Activated CD4-positive, alpha-beta T cell treated with anti-CD3 and anti-CD28 coated beads, Interleukin-2, Interleukin-4, amounts not matched to agents 100 ng/mL and 50 ng/mL, durations not matched to agents 16 hours and 8 hours (primary cell): ENCODE data around the gene PLCB2.
A peak's percentile ranks its signal among the peaks of the same experiment; 100 is the strongest.

Experiments
- DNase-seq: peaks from one replicate; pipeline ENCODE4 v3.0.0-alpha.2; 2020; ENCODE audit warnings: low spot score

PLCB2 gene

DNA sequence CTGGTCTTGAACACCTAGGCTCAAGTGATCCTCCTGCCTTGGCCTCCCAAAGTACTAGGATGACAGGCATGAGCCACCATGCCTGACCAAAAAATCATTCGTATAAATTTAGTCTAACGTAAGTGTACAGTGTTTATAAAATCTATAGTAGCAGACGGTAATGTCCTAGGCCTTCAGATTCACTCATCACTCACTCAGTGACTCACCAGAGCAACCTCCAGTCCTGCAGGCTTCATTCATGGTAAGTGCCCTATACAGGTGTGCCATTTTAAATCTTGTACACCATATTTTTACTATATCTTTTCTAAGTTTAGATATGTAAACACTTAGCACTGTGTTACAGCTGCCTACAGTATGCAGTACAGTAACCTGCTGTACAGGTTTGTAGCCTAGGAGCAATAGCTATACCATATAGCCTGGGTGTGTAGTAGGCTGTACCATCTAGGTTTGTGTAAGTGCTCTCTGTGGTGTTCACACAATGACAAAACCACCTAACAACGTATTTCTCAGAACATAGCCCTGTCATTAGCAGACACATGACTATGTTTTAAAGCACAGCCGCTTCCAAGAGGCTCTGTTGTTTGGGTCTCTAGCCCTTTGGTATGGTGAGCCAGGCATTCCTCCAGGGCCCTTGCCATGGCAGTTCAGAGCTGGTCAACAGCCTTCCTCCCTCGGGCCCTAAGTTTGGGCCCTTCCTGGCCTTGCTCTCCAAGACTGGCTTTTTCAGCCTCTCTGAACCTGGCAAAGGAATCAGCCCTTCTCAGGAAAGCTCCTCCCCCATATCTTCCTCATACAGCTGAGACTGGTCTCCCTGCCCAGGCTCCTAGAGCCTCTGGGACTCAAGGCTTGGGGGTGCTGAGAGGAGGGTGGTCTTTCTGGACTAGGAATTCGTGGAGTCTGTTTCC lies 34.9 kb upstream of the PLCB2 start:
- no peak for DNase-seq

- DNase-seq: no peak
Observed at GRCh38 chr15:40340740-40341400, 33.1 kb upstream of the PLCB2 start, which contains the start of gene CCDC9B. Gene CCDC9B, minus strand, starts transcription at chr15:40340939. Its CDS starts 120 bp downstream, at chr15:40340819.

GRCh38 chr15:40340038-40340739 lies 32.5 kb upstream of the PLCB2 start:
- DNase-seq: no peak

- DNase-seq: no peak
Observed at GRCh38 chr15:40339621-40339945, 31.8 kb upstream of the PLCB2 start.

DNA sequence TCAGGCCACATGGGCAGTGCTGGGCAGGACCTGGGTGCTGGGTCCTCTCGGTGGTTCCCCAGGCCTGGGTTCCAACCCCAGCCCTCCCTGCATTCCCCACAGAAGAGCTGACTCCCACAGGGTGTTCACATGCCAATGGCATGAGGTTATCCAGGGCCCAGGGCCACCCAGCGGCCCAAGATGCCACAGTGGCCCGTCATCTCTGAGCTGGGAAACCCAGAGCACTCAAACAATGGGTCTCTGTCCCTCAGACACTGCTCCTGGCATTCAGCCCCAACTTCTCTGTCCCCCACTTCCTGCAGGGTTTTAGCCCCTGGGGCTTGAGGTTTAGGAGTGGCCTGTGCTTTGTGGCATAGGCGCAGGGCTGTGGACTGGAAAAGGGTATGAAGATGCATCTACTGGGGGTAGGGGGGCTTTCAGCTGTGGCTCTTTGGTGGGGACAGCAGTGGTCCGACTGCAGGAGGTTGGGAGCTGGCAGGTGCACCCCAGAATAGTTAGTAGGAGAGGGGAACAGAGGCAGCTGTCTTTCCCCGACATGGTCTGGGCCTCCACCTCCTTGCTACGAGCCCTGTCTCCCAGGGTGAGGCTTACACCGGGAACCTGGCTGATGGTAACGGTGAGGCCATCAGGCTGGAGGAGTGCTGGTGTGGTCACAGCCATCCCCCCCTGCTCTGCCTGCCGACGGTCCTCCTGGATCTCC lies 31.3 kb upstream of the PLCB2 start:
- DNase-seq: no peak

- DNase-seq: peak; percentile 77
Observed at GRCh38 chr15:40338041-40338657, 30.4 kb upstream of the PLCB2 start.

- DNase-seq: no peak
Observed at GRCh38 chr15:40337597-40337996, 29.9 kb upstream of the PLCB2 start.

- no peak for DNase-seq
Observed at GRCh38 chr15:40336744-40337122, 29.0 kb upstream of the PLCB2 start.

GRCh38 chr15:40335938-40336743 lies 28.4 kb upstream of the PLCB2 start:
- no peak for DNase-seq

DNA sequence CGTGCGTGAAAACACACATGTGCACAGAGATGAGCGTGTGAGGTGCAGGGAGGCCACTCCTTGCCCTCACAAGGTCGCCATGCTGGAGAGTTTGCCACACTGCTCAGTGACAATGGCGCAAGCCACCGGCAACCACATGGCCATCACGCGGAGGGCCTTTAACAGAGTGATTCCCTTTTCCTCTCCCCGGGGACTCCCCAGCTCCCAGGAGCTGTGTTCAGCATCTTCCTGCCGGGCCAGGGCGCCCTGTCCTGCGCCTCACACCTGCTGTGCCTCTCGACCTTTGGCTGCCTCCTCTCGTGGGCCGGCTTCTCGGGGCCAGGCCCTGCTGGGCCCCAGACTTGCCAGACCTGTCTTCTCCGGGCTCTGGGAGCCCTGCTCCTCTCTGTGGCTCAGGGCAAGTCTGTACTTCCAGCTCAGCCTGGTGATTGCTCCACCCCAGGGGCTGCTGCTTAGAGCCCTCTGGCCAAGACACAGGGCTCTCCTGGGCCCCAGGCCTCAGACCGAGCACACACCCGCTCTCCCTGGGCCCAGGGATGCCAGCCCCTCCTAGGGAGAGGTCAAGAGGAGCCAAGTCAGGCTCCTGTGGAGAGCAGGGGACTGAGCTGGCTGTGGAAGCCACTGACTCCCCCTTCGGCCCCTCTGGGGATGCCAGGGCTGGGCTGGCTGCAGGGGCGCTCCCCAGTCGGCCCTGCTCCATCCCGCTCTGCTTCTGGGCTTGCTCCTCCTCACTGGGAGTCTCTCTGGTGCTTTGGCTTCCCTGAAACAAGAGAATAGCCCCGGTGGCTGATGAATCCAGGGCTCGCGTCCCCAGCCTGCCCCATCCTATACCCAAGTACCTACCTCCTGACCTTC lies 27.4 kb upstream of the PLCB2 start:
- no peak for DNase-seq

DNA sequence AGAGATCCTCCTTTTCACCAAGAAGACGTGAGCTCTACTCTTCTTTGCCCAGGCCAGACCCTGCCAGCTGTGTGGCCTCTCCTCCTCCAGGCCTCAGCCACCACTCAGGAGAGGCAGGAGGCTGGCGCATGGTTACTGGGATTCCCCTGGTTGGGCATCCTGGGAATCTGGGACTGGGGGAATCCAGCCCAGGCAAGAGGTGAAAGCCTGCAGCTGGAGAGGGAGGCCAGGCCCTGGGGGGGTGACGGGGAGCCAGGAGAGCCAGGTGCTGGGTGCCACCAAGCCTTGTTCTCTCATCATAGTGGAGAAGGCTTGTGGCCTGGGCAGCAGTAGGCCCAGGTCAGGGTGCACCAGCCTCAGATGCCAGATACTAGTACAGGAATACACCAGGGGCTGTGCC lies 26.8 kb upstream of the PLCB2 start:
- DNase-seq: no peak

GRCh38 chr15:40333922-40334492 lies 26.3 kb upstream of the PLCB2 start:
- DNase-seq: no peak

- no peak for DNase-seq
Observed at GRCh38 chr15:40332113-40332781, 24.5 kb upstream of the PLCB2 start.

GRCh38 chr15:40331637-40332036 lies 23.9 kb upstream of the PLCB2 start:
- no peak for DNase-seq

- no peak for DNase-seq
Observed at GRCh38 chr15:40331026-40331425, 23.3 kb upstream of the PLCB2 start.

DNA sequence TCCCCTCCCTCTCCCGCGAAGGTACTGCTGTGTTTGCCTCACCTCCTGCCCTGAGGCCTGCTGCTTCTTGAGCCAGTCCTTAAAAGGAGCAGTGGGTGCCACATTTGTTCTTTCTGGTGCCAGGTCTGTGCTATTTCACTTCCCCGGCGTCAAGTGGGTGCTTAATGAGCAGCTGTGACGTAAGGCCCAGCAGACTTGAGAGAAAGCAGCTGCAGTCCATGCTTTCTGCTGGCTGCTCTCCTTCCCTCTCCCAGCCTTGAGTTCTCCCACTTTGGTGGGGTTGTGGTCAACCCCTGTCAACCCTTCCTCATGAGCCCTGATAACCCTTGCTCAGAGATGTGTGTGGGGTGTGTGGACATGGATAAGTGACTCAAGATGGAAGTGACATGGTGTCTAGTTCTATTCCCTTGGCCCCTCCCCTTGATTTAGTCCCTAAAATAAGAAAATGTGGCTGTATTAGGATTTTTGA lies 22.7 kb upstream of the PLCB2 start:
- no peak for DNase-seq

DNA sequence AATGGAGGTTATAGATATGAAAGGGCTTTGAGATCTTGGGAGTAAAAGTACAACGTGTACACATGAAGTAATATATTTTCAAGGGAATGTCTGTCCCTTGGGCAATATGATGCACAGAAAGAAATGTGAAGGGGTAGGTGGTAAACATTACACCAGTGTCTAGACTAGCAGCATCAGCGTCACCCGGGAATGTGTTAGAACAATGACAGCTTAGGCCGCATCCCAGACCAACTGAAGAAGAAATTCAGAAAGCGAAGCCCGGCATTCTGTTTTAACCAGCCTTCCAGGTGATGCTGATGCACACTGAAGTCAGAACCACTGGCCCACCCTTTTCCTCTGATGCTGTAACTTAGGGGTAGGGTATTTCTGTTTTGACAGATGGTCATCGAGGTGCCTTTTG lies 22.1 kb upstream of the PLCB2 start:
- DNase-seq: no peak

DNA sequence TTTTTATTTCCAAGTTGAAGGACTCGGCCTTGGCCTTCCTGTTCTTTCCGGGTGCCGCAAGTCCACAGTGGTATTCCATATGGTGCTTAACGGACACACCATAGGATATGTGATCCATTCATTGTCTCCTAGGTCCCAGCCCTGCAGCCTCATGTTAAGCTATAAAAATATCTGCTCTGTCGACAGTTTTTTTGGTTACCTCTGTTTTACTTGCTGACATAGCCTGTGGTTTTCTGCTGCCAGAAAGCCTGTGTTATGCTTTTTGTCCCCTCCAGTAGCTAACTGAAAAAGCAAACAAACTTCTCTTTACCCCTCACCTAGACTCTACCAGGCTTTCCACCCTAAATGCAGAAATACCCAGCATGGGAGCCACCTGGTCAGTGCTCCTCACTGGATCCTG lies 21.0 kb upstream of the PLCB2 start:
- no peak for DNase-seq

DNA sequence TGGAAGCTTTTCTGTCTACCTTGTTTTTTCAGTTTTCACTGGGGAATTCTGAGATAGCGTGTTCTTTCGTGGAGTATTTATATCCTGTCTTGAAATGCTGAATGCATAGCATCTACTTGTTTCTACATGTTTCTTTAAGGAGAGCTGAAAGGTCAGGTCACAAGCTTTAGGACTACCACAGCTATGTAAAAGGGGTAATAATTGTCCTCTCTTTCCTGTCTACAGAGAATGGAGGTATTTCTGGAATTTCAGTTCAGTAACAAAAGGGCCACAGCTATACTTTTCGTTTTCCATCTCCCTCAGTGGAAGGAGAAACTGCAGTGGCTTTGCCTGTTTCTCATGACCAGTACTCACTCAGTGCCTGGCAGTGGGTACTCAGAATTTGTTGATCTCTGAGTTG lies 20.4 kb upstream of the PLCB2 start:
- DNase-seq: no peak
